ENCODE measurements around the gene RNASE12.
"Not testable (repeated sequence)": the region's sequence is repeated elsewhere in the genome, so short reads cannot be mapped to it uniquely, and the experiment has no call there.

RNASE12 gene

DNA sequence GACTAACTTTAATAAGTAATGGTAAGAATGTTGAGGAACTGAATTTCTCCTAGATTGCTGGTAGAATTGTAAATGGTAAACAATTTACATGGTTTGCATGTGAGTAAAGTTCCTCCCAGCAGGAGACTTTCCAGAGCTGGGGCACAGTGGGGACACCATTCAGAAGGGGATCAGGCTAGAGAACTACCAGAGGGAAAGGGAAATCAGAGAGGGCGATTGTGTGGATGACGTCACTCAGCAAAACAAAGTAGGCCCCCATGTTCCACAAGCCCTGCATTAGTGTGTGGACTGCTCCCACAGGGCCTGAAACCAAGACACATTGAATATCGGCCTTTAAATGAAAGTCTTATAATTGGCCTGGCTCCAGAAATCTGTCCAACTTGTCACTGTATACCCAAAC lies 12.9 kb downstream of the RNASE12 start:
- DNase-seq = no peak

DNA sequence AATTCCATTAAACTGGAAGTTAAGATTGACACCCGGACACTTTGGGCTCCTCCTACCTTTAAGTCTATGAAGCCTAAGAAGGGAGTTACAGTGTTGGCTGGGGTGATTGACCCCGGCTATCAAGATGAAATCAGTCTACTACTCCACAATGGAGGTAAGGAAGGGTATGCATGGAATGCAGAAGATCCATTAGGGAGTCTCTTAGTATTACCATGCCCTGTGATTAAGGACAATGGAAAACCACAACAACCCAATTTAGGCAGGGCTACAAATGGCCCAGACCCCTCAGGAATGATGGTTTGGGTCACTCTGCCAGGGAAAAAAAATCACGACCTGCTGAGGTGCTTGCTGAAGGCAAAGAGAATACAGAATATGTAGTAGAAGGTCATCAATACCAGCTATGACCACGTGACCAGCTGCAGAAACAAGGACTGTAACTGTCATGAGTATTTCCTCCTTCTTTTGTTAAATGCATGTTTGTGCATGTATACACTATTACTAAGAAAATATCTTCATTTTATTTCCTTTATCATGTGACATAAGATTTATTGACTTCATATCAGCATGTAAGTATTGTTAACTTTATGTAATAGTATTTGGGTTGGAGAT lies 18.7 kb downstream of the RNASE12 start:
- not testable (repeated sequence) for DNase-seq

DNA sequence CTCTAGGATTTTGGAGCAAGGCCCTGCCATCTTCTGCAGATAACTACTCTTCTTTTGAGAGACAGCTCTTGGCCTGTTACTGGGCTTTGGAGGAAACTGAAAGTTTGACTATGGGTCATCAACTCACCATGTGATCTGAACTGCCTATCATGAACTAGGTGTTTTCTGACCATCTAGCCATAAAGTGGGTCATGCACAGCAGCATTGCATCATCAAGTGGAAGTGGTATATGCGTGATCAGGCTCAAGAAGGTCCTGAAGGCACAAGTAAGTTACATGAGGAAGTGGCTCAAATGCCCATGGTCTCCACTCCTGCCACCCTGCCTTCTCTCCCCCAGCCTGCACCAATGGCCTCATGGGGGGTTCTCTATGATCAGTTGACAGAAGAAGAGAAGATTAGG lies 20.5 kb downstream of the RNASE12 start:
- not testable (repeated sequence) for DNase-seq

DNA sequence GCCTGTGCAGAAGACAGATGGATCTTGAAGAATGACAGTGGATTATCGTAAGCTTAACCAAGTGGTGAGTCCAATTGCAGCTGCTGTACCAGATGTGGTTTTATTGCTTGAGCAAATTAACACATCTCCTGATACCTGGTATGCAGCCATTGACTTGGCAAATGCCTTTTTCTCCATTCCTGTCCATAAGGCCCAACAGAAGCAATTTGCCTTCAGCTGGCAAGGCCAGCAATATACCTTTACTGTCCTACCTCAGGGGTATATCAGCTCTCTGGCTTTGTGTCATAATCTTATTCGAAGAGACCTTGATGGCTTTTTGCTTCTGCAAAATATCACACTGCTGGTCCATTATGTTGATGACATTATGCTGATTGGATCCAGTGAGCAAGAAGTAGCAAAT lies 21.3 kb downstream of the RNASE12 start:
- not testable (repeated sequence) for DNase-seq

DNA sequence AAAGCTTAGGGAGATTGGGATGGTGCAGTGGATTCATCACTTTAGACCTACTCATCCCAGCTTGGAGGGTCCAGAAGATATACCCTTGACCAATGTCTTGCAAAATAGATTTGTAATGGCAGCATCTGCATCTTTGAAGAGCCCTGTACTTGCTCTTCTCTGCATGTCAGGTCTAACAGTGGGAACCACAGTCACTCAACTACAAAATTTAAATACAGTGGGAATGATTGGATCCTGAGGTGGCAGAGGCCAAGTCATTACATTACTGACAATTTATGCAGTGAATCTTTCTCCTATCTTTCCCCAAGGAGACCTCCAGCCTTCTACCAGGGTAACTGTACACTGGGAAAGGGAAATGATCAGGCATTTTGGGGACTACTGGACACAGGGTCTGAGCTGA lies 22.1 kb downstream of the RNASE12 start:
- DNase-seq = no peak

DNA sequence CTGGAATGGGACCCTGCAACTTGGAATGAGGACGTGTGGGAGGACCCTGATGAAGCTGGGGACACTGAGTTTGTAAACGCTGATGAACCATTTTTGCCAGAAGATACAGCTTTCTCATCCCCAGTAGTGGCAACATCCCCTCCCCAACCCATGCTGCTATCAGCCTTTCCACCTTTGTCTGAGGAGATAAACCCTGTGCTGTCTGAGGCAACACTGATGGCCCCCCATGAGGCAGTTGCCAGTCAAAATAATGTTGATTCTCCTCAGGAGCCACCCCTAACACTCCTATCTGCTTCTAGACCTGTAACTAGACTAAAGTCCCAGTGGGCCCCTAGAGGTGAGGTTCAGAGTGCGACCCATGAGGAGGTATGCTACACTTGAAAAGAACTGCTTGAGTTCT lies 22.8 kb downstream of the RNASE12 start:
- no peak for DNase-seq

DNA sequence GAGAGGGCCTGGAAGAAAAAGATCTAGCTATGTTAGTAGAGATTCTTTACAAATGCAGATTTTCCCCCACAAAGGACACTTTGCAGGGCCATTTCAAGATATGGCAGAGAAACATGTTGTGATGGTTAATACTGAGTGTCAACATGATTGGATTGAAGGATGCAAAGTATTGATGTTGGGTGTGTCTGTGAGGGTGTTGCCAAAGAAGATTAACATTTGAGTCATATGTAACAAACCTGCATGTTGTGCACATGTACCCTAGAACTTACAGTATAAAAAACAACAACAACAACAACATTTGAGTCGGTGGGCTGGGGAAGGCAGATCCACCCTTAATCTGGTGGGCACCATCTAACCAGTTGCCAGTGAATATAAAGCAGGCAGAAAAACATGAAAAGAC lies 24.0 kb downstream of the RNASE12 start:
- DNase-seq = not testable (repeated sequence)

DNA sequence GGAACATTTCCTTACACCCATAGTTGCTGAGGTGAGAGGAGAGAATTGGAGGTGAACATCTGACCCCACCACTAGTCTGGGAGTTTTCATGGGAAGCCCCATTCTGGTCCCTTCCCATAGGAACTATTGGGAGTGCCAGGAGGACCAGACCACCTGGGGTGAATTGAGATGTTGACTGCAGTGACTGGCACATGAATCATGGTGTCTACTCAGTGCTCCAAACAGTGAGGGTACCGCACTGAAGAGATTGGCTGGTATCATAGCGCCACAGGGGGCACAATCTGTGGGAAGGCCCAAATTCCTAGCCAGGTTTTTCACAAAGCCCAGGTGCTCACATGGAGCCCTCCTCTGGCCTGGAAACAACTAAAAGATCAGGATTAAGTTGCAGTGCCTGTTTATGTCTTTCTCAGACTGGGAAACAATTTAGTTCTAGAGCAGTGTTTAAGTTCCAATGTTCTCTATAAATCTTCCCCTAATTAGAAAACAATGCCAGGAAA lies 26.6 kb downstream of the RNASE12 start:
- DNase-seq = no peak

DNA sequence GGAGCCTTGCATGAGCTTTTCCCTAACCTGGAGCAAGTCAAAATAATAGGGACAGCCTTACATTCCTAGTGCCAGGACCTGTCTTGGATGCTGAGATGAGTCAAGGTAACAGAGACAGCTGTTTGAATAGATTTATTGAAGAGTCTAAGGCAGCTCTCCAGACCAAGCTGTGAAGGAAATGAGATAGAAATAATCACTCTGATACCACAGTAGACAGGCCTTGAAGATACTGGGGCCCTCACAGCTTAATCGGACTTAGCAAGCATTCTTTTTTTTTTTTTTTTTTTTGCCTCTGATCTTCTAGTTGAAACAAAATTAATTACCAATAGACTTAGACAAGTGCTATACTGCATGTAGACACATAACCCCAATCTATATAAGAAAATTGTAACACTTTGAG lies 27.2 kb downstream of the RNASE12 start:
- DNase-seq = no peak

DNA sequence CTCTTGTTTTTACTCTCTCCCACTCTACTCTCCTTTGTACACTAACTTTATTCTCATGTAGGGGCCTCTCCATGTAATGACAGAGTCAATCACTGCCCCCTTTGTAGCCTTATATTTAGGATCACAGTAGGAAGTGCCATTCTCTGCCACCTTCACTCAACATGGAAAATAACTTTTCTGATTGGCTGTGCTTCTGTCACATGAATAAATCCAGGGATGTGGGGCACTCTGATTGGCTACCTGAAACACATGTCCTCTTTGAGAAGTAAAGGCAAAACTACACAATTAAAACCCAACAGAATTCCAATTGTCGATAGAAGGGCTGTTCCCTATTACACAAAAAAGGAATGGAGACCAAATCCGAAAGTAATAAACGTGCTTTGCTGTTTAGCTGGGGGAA lies 30.2 kb downstream of the RNASE12 start, which contains the start of gene RNASE9:
TSS of gene RNASE9 (minus strand) at position 87 of the 400 bp plus-strand sequence.
- no peak for DNase-seq

DNA sequence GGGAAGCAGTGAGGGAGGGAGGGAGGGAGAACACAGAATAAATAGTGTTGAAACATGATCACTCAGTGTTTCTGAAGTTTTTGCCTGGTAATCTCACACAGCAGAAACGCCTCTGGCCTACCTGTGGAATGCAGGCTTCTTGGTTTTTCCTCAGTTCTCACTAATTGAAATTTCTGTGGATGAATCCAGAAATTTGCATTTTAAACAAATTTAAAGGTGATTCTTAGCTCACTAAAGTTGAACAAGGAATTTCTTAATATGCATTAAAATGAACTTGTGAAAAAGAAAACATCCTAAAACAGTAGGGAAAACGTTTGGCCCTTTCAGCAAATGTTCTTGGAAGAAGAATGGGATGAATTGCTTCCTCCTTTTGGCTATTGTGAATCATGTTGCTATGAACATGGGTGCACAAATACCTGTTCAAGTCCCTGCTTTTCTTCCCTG lies 31.7 kb downstream of the RNASE12 start:
- no peak for DNase-seq

DNA sequence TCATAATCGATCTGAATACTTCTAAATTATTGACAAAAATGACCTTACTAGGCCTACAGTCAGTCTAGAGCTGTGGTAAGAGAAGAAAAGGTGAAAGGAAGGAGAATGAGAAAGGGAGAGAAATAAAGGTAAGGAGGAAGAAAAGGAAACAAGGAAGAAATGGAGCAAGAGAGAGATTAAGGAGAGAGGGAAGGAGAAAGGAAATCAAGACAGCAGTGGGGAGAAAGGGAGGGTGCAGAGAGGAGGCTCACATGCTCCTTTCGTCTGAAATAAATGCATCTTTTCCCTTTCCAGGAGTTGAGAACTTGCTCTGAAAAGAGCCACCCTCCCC lies 34.0 kb downstream of the RNASE12 start:
- DNase-seq = no peak

DNA sequence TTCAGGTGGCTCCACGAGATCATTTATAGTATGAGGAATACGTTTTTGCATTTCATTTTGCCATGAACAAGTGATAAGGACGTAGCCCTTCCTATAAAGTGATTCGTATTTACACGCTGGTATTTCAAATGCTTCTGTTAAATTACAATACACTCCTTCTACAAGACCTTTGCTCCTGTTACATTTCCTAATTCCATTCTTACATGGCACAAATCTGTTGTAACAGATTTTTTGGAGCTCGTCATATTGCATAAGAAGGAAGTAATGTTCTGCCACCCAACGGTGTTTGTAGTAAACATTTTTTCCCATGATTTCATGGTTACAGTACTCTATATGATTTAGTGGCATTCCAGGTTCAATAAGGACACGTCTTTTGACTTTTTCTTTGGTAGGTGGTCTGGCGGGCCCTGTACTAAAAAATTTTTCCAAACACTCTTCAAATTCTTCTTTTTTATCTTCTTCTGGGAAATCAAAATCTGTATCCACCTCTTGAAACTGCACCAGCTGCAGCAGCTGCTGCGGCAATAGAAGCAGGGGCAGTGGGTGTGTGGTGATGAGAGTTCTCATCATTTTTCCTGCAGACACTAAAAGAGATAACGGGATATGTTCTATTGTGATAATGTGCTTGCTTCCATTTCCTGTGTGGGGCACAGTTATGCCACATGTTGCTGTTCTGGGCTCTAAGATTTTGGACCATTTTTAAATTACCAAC lies 34.5 kb downstream of the RNASE12 start:
- no peak for DNase-seq

DNA sequence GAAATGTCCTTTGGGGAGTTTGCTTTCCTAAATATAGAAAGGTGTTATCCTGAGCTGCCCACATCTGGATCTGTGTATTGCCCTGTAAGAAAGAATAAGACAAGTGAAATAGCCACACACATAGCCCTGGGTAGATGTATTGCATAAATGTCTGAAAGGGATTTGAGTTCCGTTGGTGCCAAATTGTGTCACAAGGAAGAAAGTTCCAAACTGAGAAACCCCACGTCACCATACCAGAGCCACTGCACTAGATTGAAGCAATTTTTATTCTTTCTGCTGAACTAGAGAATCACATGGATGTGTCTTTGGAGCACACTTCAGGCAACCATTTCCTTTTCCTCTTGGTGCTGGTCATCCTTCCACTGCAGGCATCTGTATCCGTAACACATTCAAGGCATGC lies 35.3 kb downstream of the RNASE12 start:
- no peak for DNase-seq

DNA sequence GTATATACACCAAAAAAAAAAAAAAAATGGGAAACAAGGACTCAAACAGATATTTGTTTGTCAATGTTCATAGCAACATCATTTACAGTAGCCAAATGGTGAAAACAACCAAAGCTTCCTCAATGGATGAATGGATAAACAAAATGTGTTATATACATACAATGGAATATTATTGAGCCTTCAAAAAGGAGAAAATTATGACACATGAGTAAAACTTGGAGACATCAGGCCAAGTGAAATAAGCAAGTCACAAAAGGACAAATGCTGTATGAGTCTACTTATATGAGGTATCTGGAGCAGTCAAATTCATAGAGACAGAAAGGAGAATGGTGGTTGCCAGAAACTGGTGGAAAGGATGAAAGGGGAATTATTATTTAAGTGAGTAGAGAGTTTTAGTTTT lies 38.2 kb downstream of the RNASE12 start:
- no peak for DNase-seq

DNA sequence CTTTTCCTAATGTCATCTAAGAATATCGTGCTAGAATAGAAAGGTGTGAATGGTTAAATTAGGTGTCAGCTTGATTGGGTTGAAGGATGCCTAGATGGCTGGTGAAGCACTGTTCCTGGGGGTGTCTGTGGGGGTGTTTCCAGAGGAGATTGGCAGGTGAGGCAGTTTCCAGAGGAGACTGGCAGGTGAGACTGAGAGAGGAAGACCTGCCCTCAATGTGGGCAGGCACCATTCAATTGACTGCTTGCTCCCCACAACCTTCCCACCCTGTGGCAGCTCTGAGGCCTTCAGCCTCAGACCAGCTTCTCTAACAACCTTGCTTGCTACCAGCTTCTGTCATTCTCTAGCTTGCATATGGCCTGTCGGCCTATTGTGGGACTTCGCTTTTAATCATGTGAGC lies 39.6 kb downstream of the RNASE12 start:
- DNase-seq = no peak

DNA sequence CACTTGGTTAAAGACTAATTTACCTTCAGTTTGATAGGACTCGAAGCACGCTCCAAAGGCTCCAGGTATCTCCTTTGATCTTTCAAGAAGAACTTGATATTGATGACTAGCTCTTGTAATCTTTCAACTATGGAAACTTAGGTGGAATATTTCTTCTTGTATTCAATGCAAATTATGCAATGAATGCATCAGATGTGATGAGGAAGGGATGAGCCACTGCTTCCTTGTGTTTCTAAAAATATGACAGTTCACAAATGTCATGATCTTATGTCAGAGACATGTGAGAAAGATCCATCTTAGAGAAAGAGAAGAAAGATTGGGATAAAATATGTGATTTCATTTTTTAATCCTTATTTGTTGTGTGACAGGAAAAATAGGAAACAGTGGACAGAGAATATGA lies 40.2 kb downstream of the RNASE12 start:
- DNase-seq = no peak

DNA sequence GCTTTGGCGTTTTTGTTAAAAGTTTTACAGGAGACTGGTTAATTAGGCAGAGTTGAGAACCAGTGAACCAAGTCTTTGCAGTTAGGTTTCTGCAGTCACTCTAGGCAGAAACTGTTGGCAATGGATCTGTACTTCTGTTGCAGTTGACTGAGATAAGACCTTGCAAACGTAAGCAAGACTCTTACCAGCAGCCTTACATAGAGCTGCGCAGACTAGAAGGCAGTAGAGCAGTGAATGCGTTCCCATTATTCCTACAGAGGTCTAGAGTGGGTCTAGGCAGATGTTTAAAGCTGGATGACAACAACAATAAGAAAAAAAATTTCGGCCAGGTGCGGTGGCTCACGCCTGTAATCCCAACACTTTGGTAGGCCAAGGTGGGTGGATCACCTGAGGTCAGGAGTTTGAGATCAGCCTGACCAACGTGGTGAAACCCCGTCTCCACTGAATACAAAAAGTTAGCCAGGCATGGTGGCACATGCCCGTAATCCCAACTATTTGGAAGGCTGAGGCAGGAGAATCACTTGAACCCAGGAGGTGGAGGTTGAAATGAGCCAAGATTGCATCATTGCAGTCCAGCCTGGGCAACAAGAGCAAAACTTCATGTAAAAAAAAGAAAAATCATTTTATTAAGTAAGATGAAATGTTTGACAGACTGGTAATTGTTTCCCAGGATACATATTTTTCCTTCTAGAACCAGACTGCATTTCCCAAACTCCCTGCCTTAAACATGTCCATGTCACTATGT lies 42.6 kb downstream of the RNASE12 start:
- no peak for DNase-seq

DNA sequence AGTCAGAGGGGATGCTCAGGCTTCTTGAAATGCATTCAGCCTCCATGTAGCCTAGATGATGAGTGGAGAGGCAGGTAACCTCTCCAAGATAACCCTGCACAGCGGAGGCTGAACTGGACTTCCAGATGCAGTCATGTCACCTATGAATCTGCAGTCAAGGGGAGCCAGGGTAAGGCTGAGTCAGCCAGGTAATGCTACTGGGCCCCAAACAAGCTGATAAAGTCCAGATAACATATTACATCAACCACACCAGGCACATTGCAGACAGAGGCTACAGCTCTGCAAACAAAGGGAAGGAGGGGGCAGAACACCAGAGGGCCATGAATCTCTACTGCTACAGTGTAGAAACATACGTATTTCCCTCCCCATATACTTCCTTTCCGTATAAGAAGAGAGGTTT lies 44.3 kb downstream of the RNASE12 start:
- no peak for DNase-seq

All from NCI-H2171 treated with DMSO at 0.1 percent for 48 hours (cell line).